Stimulated activated CD8-positive, alpha-beta memory T cell treated with anti-CD3 and anti-CD28 coated beads, Interleukin-7, amount 100 ng/mL, for 4 hours (primary cell): Measurements from ENCODE around the gene BLID.

Source experiments
- DNase-seq, 2 donors: peaks; one replicate each; pipeline ENCODE4 v3.0.0-alpha.2; 2020; ENCODE audit warnings: low read depth in 2 of 2

The BLID gene

DNA sequence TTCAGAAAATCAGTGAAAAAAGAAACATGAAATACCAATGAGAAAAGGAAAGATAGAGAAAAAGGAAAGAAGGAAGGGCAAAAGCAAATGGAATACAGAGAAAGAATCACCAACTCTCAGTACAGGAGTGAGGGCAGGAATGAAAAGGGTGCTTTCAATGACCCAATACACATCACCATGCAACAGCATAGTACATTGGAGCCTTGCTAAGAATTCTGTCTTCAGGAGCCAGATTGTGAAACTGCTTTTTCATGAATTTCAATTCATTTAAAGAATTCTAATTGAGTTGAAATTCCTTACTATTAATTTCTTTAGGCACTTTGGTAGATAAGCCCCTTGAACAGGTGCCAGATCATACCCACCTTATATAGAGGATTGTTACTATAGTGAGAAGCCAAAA lies 34.9 kb downstream of the BLID start:
- DNase-seq: no peak

DNA sequence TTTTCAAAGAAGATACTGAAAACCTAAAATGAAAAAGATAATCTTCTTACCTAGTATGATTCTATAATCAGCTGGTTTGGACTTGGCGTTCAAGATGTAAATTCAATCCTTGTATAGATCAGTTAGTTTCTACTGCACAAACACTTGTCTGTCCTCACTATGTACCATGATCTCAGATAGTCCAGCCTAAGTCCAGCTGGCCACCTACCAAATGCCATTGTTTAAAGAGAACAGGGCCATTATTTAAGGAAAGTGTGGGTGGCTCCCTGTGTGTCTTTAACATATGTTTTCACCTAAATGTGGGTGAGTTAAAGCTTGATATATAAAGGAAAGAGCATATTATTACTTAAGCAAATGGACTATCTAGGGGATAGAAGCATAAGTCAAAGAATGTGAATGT lies 38.6 kb downstream of the BLID start:
- DNase-seq: no peak

DNA sequence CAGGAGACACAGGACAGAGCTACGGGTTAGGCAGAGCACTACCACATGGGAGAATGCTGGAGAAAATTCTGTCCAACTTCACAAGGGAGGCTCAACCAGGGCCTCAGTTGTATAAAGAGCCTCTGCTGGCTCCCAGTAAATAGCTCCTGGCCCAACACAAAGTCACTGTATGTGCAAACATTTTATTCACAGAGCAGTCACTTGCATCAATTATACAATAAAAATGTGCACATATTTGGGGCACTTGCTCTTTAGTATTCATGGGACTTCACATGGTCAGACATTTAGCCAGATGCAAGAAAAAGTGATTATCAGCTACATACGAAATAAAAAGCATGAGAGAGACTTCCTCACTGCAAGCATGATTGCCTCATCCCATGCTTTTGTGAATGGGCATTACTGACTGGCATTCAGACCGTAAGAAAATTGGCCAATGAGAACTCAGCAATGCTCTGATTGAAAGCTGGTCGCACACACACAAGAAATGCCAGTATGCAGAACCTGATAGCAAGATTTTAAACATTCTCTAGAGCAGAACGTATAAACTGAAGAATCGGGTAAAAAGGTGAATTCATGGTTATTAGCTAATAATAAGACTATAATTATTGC lies 39.4 kb downstream of the BLID start:
- DNase-seq: no peak

DNA sequence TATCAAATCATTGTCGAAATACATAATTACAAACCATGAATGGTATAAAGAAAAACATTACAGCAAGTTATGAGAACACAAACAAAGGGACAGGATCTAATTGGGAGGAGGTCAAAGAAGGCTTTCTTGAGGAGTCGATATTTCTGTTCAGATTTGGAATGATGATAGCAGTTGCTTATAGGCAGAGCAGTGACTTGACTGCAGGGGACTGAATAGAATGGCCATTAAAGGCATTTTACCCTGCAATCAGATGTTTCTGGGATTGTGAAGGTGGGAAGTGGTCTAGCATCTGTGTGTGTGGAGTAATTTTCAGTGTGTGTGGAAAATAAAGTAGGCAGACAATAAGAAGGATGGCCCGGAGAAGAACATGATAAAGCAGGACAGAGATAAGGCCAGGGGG lies 41.0 kb downstream of the BLID start:
- DNase-seq: no peak

DNA sequence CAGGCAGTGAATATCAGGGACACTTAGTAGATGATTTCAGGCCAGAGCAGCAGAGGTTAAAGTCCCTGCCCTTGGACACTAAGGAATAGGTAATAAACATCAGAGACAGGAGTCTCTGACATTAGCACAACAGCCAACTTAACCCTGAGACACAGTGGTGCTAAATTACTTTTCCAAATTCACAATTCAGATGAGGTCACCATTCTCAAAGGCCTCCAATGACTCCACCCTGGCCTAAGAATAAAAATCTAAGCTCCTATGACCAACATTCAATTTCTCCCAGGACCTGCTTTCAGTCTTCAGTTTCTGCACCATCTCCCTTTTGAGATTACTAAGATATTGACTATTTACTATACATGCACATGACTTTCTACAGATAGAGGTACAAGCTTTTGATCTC lies 42.0 kb downstream of the BLID start:
- no peak for DNase-seq

DNA sequence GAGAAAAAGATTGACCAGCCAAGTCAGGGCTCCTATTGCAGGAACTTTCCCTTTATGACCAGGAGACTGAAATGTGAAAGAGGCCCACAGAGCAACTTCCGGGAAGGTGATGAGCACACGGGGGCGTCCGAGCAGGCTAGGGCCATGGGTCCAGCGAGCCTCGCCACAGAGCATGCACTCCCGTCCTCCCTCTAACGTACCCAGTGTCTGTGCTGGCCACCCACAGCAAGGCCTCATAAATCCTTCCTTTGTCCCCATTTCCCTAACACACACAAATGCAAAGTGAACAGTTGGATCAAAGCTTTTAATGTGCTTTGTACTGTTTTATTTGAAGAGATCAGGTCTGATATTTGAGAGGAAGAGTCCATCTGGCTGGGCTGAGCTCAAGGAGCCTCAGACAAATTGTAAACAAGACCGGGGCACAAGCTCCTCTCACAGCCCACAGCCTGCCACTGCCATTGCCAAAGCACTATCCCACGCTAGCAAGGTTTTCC lies 44.3 kb downstream of the BLID start:
- DNase-seq: no peak

DNA sequence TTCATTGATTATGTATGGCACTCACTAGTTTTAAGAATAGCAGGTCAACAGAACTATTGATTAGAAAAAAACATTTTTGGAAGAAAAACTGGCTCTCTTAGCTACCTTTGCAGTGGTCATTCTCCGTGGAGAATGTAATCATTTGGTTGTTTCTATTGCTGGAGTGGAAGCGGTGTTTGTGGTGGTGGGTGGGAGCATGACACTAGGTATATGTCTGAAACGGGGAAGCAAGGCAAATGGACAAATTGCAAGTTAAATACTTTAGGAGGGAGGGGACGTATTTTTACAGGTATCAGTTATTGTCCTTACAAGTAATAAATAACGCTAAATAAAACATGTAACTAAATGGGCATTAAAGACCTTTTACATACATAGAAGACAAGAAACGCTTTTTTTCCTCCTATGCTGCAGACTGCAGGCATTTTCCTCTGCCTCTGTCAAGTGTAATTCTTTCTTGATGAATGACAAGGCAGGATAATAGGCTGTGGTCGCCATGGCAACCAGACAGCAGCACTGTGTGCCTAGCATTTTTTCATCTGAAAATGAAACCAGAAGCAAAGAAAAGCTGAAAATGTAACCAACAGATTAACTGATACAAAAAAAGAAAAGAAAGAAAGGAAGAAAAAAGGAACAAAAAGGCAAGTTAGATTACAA lies 46.2 kb downstream of the BLID start:
- no peak for DNase-seq

DNA sequence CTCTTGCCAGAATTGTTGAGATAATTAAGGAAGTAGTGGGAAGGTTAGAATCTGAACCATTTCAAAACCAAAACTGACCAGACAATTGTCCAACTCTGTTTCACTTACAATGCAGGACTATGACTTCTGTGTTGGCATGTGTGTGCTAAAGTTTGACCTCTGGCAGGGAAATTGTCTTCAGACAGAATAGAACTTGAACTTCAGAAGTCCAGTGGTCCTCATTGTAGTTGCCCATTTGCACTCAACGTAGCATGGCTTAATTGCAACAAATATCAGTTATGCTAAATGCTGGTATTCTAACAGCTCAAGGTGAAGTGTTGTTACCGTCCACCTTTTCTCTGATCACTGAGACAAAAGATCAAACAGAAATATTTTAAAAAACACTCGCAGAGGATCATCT lies 47.2 kb downstream of the BLID start:
- no peak for DNase-seq

DNA sequence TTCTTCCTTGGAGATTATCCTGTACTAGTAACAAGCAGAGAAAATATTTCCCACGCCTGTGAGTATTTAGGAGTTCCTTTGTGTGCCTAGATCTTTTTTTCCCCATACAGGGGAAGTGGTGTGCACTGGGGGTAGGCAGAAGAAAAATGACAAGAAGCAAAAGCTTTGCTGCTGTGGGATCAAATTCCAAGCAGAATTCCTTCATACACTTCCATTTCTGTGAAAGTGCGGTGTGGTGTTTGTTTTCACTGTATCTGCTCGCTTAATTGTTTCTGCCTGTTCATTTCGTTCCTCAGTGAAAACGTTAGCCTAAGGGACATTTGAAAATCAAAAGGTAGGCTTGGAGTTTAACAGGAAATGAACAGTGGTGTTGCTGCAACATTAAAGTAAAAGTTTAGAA lies 47.9 kb downstream of the BLID start:
- DNase-seq: no peak
